HG03460 (cell line): Measurements from ENCODE around the gene TBC1D22A.

Experiments used
- ATAC-seq: cut with Tn5 transposase; IDR thresholded peaks from one replicate; pipeline ENCODE4 v1.9.1; 2021; ENCODE audit not compliant: unreplicated experiment

The TBC1D22A gene

GRCh38 chr22:46794491-46794890 is 32.0 kb downstream of the TBC1D22A start:
- ATAC-seq, result no peak

DNA sequence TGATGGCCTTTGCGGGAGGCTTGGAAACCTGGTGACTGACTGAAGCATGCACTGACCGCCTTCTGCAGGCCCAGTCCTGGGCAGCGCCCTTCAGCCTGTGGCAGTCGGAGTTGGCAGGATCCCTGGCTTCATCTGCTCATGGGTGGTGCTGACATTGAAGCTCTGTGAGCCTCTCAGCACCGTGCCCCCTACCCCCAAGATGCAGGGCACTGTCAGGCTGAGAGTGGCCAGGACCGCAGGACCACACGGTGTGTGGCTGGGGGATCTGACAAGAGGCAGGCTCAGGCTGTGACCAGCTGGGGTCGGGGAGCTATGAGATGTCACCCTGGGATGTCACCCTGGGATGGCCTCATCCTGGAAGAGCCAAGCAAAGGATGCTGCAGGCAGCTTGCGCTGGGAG is 32.7 kb downstream of the TBC1D22A start:
- ATAC-seq, result no peak

GRCh38 chr22:46795845-46796565 is 33.6 kb downstream of the TBC1D22A start:
- ATAC-seq, result no peak

DNA sequence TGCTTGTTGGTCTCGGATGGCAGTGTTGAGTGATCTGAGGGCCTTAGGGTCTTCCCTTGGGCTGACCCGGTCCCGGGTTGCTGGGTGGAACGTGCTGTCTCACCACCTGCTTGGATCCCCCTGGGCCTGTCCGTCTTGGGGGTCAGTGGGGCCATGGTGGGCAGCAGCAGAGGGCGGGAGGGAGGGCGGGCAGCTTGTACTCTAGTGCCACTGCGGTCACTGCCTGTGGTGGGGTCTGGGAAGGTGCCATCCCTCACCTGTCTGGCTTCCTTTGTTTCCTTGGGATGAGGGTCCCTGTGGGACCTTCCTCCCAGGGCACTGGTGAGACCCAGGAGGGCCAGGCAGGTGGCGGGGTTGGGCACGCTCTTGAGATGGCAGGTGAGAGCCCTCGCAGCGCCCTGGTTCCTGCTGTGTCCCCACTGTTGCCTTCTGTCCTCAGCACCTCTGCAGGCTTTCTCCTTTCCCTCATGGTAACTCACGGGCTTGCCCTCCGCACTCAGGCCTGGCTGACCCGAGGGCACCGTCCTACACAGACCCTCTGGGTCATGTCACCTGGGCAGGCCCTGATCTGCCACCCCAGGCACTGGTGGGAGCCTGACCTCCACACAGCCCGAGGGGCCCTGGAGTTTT is 34.2 kb downstream of the TBC1D22A start:
- no peak for ATAC-seq

GRCh38 chr22:46797355-46797754 is 34.9 kb downstream of the TBC1D22A start:
- ATAC-seq, result no peak

DNA sequence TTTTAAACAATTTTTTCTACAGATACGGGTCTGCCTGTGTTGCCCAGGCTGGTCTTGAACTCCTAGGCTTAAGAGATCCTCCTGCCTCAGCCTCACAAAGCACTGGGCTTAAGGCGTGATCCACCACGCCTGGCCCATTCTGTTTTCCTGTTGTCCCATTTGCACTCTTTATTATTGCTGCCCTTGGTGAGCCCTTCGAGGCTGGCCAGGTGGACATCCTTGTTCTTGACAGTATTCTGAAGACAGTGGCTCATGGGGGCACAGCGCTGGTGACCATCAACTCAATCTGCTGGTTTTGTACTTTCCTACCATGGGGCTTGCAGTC is 35.6 kb downstream of the TBC1D22A start:
- ATAC-seq, result no peak

GRCh38 chr22:46798366-46799350 is 36.2 kb downstream of the TBC1D22A start:
- no peak for ATAC-seq

DNA sequence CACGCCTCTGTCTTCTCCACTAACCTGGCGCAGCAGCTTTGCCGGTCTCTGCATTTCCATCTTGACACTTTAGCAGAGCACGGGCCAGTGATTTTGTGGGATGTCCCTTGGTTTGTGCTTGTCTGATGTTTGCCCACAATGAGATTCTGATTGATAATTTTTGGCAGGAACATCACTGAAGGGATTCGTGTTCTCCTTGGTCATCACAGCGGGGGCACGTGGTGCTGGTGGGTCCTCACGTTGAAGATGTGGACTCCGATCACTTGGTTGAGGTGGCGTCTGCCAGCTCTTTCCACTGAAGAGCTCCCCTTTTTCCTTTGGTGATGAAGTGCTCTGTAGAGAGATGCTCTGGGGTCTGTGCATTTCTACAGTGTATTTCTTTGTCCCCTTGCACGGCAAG is 37.2 kb downstream of the TBC1D22A start:
- no peak for ATAC-seq

GRCh38 chr22:46800102-46800857 is 37.8 kb downstream of the TBC1D22A start:
- no peak for ATAC-seq

DNA sequence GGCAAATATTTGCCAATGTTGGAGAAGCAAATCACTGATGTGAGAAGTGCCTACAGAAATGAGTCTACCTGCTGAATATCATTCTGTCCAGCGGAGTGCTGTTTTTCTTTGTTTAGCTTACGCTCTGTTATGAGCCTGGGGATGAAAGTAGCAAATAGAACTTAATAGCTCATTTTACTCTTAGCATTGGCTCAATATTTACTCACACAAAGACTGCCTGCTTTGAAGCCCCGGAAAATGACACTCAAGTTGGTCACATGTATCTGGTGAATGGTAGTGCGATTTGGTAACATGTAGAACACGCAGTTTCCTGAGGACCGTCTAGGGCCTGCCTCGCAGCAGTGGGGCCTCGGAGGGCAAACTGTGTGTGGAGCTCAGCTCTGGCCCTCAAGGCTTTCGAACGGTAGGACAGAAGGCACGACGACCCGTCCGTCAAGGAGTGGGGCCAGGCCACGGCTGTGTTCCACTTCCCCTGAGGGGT is 38.9 kb downstream of the TBC1D22A start:
- ATAC-seq, result no peak

- no peak for ATAC-seq
These were observed 39.6 kb downstream of the TBC1D22A start for GRCh38 chr22:46801826-46802607.

GRCh38 chr22:46802608-46803027 is 40.2 kb downstream of the TBC1D22A start:
- ATAC-seq, result no peak

- ATAC-seq, result no peak
These were observed 40.8 kb downstream of the TBC1D22A start for GRCh38 chr22:46803031-46803880.

GRCh38 chr22:46803936-46804335 is 41.5 kb downstream of the TBC1D22A start:
- ATAC-seq, result no peak

GRCh38 chr22:46806794-46807193 is 44.3 kb downstream of the TBC1D22A start:
- no peak for ATAC-seq

- no peak for ATAC-seq
These were observed 45.0 kb downstream of the TBC1D22A start for GRCh38 chr22:46807458-46807857.

GRCh38 chr22:46809153-46809885 is 46.9 kb downstream of the TBC1D22A start:
- ATAC-seq, result no peak
